ENCODE results near the gene VAPB.

DNA sequence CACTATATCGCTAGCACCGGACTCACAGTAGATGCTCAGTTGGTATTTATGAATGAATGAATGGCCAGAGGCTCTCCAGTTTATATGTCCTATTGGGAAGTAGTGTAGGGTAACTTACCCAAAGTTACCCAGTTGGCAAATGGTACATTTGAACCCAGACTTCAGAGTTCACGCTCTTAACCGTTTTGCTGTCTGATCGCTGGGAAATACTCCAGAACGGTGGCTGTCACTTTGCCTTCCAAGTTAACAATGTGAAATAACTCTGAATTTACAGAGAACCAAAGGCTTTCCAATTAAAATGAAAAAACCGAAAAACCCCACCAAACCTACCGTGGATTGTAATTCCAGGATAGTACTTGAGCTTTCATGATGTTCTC, 1.6 kb downstream of the VAPB start:
- TF ChIP-seq, protein P1, sequence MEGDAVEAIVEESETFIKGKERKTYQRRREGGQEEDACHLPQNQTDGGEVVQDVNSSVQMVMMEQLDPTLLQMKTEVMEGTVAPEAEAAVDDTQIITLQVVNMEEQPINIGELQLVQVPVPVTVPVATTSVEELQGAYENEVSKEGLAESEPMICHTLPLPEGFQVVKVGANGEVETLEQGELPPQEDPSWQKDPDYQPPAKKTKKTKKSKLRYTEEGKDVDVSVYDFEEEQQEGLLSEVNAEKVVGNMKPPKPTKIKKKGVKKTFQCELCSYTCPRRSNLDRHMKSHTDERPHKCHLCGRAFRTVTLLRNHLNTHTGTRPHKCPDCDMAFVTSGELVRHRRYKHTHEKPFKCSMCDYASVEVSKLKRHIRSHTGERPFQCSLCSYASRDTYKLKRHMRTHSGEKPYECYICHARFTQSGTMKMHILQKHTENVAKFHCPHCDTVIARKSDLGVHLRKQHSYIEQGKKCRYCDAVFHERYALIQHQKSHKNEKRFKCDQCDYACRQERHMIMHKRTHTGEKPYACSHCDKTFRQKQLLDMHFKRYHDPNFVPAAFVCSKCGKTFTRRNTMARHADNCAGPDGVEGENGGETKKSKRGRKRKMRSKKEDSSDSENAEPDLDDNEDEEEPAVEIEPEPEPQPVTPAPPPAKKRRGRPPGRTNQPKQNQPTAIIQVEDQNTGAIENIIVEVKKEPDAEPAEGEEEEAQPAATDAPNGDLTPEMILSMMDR (IDR thresholded peaks at IDR 0.05), result no peak
- TF ChIP-seq EP300 (IDR thresholded peaks at IDR 0.05) (no peak), POLR2A (IDR thresholded peaks at IDR 0.05) (no peak)
